Lung (tissue), 12 donors: ENCODE data around the gene ZFHX2. TPM values are rescaled to one million over a fixed set of nuclear protein-coding genes. Genes with fewer than 3 reads are reported as not detected.

Experiments used
- ATAC-seq: fragments of 200-7000 bp; cut with Tn5 transposase; one replicate; pipeline ENCODE4 v1.9.1; 2020; ENCODE audit warnings: moderate number of reproducible peaks; ENCODE audit not compliant: insufficient read depth, low FRiP score
- DNase-seq, 3 donors: peaks; one replicate each; pipeline ENCODE4 v3.0.0-alpha.2; 2013 to 2017
- H3K27ac ChIP-seq, 2 donors: one replicate each; pipeline ENCODE4 v1.5.1; 2013; ENCODE audit warnings: mild to moderate bottlenecking in 2 of 2, moderate library complexity in 2 of 2, control low read depth in 1 of 2, inconsistent platforms in 1 of 2, low read depth in 1 of 2, low read length in 1 of 2
- H3K27me3 ChIP-seq, 3 donors: one replicate each; pipeline ENCODE4 v1.5.1; 2013; ENCODE audit warnings: low read length in 2 of 3; ENCODE audit not compliant: control insufficient read depth in 3 of 3, insufficient read depth in 3 of 3
- H3K36me3 ChIP-seq, 4 donors: one replicate each; pipeline ENCODE4 v1.5.1; 2013; ENCODE audit warnings: low read length in 4 of 4, mild to moderate bottlenecking in 1 of 4, moderate library complexity in 1 of 4; ENCODE audit not compliant: control insufficient read depth in 4 of 4, insufficient read depth in 4 of 4
- H3K4me1 ChIP-seq, 5 donors: one replicate each; pipeline ENCODE4 v1.5.1; 2013; ENCODE audit warnings: low read length in 5 of 5, mild to moderate bottlenecking in 2 of 5, moderate library complexity in 1 of 5; ENCODE audit not compliant: control insufficient read depth in 5 of 5, insufficient read depth in 5 of 5
- H3K4me3 ChIP-seq: one replicate; pipeline ENCODE4 v1.5.1; 2013; ENCODE audit warnings: mild to moderate bottlenecking, control low read depth, moderate library complexity
- H3K9ac ChIP-seq, 2 donors: one replicate each; pipeline ENCODE4 v1.5.1; 2013; ENCODE audit warnings: low read length in 2 of 2, control low read depth in 1 of 2; ENCODE audit not compliant: insufficient read depth in 1 of 2
- H3K9me3 ChIP-seq, 4 donors: one replicate each; pipeline ENCODE4 v1.5.1; 2013; ENCODE audit warnings: low read length in 3 of 4, mild to moderate bottlenecking in 1 of 4, moderate library complexity in 1 of 4; ENCODE audit not compliant: control insufficient read depth in 4 of 4, insufficient read depth in 3 of 4
- CTCF ChIP-seq: IDR thresholded peaks from 2 replicates; pipeline ENCODE4 v1.5.1; 2012; ENCODE audit warnings: mild to moderate bottlenecking; ENCODE audit errors: control extremely low read depth, extremely low read depth
- WGBS, 2 donors: extraction: QIAGEN DNeasy Blood & Tissue Kit; methylation state at CpG; one replicate each; pipeline ENCODE4 v1.1.7; 2013; 5-methylcytosine and 5-hydroxymethylcytosine counted together
- polyA plus RNA-seq, 2 donors: library from polyadenylated mRNA; stranded (reverse); fragments of 200-250 nt; gene quantifications; one replicate each; pipeline ENCODE4 v1.2.1, GENCODE V29; 2013
- total RNA-seq, 2 donors: library from RNA; depleted of rRNA in 1 of 2; stranded (reverse); fragments of >200 nt in 1 of 2; gene quantifications; one replicate each; pipeline ENCODE4 v1.2.1, GENCODE V29; 2014 to 2021
- donor health status: control.
- donor health status: control.
- donor health status: Bipolar disorder and iron deficiency.
- donor health status: healthy.
- donor health status: DM: yes; HTN: yes; CAD: no.

Gene ZFHX2
- total and polyA plus RNA-seq, 4 donors = 0.50 to 4.5 (median 0.75) TPM

- Histone ChIP-seq H3K9ac (no peak overlapping the region), H3K27ac (no peak overlapping the region), H3K4me1 (no peaks in the 10 kb centered on the region), H3K9me3 (no peaks in the 10 kb centered on the region), H3K36me3 (peaks cover 8 to 26% (median 13%) of the 10 kb centered on the region in 4 donors), H3K27me3 (no peaks in the 10 kb centered on the region), H3K4me3 (no peak overlapping the region)
- no peak for TF ChIP-seq CTCF
- DNase-seq (no peak), ATAC-seq (no peak)
- WGBS, 2 donors = 67 to 71% methylated on average over 7 of the region's 7 CpGs
These were observed 69.4 kb downstream of the ZFHX2 start for GRCh38 chr14:23481979-23482822.

GRCh38 chr14:23481362-23481970, 70.1 kb downstream of the ZFHX2 start:
- H3K36me3 ChIP-seq = peaks cover 10 to 33% (median 14%) of the 10 kb centered on the region in 4 donors
- H3K9me3 ChIP-seq = no peaks in the 10 kb centered on the region
- H3K27me3 ChIP-seq = no peaks in the 10 kb centered on the region
- H3K4me1 ChIP-seq = no peaks in the 10 kb centered on the region
- no peak overlapping the region for H3K4me3 ChIP-seq
- no peak overlapping the region for H3K9ac ChIP-seq
- peak in 2 of 3 donors; percentile 51 to 59 for DNase-seq
- no peak overlapping the region for H3K27ac ChIP-seq
- 70 to 83% methylated on average over 3 of the region's 3 CpGs for WGBS, 2 donors
- no peak for ATAC-seq
- no peak for TF ChIP-seq CTCF

- no peak overlapping the region for H3K9ac ChIP-seq
- no peak overlapping the region for H3K27ac ChIP-seq
- ATAC-seq (peak; percentile 62), DNase-seq (peak; percentile 65 to 75 (median 73))
- no peak overlapping the region for H3K4me3 ChIP-seq
- H3K4me1 ChIP-seq = no peaks in the 10 kb centered on the region
- H3K9me3 ChIP-seq = no peaks in the 10 kb centered on the region
- 27 to 39% methylated on average over 5 of the region's 5 CpGs for WGBS, 2 donors
- H3K27me3 ChIP-seq = no peaks in the 10 kb centered on the region
- peaks cover 18 to 50% (median 31%) of the 10 kb centered on the region in 4 donors for H3K36me3 ChIP-seq
- TF ChIP-seq CTCF = peak; percentile 83
These were observed 73.3 kb downstream of the ZFHX2 start for GRCh38 chr14:23478109-23478759.
